ENCODE data around the gene CBX4. TPM values are rescaled to one million over a fixed set of nuclear protein-coding genes. Genes with fewer than 3 reads are reported as not detected.

The CBX4 gene
- total and polyA plus RNA-seq, 9 donors: 6.6 to 14.5 (median 9.6) TPM

DNA sequence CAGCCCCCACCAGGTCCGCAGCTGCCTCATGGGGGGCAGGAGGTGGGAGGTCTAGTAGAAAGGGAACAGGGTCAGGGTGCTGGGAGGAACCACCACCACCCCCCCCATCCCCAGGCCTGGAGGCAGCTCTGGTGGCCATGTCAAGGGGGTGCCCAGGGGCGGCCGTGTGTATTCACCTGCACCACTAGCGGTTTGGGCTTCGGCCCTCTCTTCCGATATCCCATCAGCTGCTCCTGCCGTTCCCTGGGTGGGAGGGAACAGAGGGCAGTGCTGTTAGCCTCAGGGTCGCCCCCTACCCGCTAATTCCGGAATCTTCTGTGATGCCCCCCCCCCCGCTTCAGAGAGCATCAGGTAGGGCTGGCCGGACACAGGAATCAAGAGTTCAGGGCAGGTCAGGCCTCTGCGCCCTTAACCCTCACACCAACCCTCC is 3.8 kb downstream of the CBX4 start:
- peaks cover 64% of the 10 kb centered on the region for H3K4me1 ChIP-seq (ENCODE audit: control insufficient read depth, insufficient read depth, low read length)
- H3K36me3 ChIP-seq (ENCODE audit: control insufficient read depth, insufficient read depth, low read length): peaks cover 17% of the 10 kb centered on the region
- no peak overlapping the region for H3K27ac ChIP-seq (ENCODE audit: low read length)
- WGBS (ENCODE audit: insufficient coverage): 80% methylated on average over 1 of the region's 13 CpGs
- no peaks in the 10 kb centered on the region for H3K9me3 ChIP-seq (replicated peaks; ENCODE audit: control insufficient read depth, low read depth, low read length)
- DNase-seq: no peak
- no peak overlapping the region for H3K4me3 ChIP-seq (ENCODE audit: low read length)
- peaks cover 17% of the 10 kb centered on the region for H3K27me3 ChIP-seq (ENCODE audit: control insufficient read depth, insufficient read depth, low read length)

DNA sequence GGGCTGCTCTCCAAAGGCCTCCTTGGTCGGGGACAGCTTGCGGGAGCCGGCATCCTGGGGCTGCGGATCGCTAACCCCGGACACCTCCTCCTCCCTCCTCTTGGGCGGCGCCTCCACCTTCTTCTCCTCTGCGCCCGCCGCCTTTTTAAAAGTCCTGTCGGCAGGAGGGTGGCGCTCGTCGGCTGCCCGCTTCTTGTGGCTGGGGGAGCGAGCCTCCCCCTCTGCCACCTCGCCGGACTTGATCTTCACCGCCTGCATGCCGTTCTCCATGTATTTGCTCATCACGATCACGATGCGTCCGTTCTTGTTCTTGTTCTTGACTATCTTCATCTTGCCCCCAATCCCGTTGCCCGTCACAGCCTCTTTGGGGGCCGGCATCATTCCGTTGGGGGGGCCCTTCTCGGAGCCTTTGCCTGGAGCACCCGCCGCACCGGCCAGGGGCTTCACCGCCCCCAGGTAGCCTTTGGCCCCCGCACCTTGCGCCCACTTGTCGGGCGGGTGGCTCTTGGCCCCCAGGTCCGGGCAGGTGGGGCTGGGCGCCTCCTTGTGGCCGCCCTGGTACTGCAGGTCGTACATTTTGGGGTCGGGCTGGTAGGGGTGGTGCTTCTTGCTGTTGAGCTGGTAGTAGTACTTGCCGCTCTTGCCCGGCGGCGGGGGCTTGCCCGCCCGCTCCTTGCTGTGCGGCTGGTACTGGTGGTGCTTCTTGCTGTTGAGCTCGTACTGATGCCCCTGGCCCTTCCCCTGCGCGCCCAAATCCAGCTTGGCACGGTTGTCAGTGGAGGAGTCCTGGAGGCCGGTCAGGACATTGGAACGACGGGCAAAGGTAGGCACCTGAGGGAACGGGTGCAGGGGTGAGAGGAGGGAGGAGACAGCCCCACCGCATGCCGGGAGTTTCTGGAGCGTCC is 4.4 kb downstream of the CBX4 start:
- H3K36me3 ChIP-seq (ENCODE audit: control insufficient read depth, insufficient read depth, low read length): peaks cover 17% of the 10 kb centered on the region
- 76% methylated on average over 51 of the region's 61 CpGs for WGBS (ENCODE audit: insufficient coverage)
- DNase-seq: no peak
- H3K27ac ChIP-seq (ENCODE audit: low read length): no peak overlapping the region
- peaks cover 10% of the 10 kb centered on the region for H3K27me3 ChIP-seq (ENCODE audit: control insufficient read depth, insufficient read depth, low read length)
- H3K9me3 ChIP-seq (replicated peaks; ENCODE audit: control insufficient read depth, low read depth, low read length): no peaks in the 10 kb centered on the region
- H3K4me3 ChIP-seq (ENCODE audit: low read length): no peak overlapping the region
- H3K4me1 ChIP-seq (ENCODE audit: control insufficient read depth, insufficient read depth, low read length): peaks cover 60% of the 10 kb centered on the region

DNA sequence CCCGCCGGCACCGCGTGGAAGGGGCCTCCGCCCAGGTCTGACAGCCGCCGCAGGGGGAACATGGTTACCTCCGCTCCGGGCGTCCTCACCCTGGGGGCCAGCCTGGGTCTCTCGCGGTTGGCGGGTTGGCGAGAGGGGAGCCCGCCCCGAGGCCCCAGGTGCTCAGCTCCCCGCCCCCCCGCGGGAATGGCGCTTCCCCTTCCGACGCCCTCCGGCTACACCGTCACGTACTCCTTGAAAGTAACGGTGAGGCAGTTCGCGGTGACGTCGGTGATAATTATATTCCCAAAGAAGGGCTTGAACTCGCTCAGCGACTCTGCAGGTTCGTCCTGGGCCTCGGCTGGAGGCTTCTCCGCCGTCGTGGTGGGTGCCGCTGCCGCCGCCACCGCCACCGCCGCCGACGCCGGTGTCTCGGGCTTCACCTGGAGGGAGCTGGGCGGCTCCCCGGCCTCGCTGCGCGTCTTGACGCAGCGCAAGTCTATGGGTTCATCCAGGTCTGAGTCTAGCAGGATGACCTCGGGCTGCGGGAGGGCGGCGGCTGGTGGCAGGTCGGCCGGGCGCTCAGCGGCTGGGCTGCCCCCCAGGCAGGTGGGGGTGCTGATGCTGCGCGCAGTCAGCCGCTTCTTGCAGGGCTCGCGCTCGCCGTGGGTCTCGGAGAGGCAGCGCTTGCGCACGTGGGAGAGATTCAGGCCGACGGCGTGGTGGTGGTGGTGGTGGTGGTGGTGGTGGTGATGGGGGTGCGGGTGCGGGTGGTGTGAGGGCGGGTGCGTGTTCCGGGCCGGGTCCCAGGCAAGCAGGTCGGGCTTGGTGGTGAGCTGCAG is 5.3 kb downstream of the CBX4 start:
- Histone ChIP-seq H3K4me3 (ENCODE audit: low read length) (no peak overlapping the region), H3K27ac (ENCODE audit: low read length) (no peak overlapping the region), H3K9me3 (replicated peaks; ENCODE audit: control insufficient read depth, low read depth, low read length) (no peaks in the 10 kb centered on the region), H3K36me3 (ENCODE audit: control insufficient read depth, insufficient read depth, low read length) (peaks cover 17% of the 10 kb centered on the region), H3K4me1 (ENCODE audit: control insufficient read depth, insufficient read depth, low read length) (peaks cover 60% of the 10 kb centered on the region), H3K27me3 (ENCODE audit: control insufficient read depth, insufficient read depth, low read length) (peaks cover 7% of the 10 kb centered on the region)
- DNase-seq: no peak
- WGBS (ENCODE audit: insufficient coverage): 79% methylated on average over 73 of the region's 83 CpGs

DNA sequence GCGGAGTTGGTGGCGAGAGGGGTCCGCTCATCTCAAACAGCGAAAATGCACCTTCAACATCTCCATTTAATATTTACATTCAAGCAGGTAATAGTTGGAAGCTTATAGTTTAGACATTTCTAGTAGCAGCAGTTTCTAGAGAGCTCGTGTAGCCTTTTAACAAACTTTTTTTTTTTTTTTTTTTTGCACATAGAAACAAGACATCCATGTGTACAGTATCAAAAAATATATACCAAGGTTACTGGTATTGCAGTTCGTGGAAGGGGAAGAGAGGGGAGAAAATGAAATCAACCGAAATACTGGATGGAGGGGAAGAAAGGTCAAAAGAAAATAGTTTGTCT is 6.2 kb downstream of the CBX4 start:
- peaks cover 17% of the 10 kb centered on the region for H3K36me3 ChIP-seq (ENCODE audit: control insufficient read depth, insufficient read depth, low read length)
- H3K27ac ChIP-seq (ENCODE audit: low read length): no peak overlapping the region
- no peaks in the 10 kb centered on the region for H3K9me3 ChIP-seq (replicated peaks; ENCODE audit: control insufficient read depth, low read depth, low read length)
- H3K4me3 ChIP-seq (ENCODE audit: low read length): no peak overlapping the region
- peaks cover 62% of the 10 kb centered on the region for H3K4me1 ChIP-seq (ENCODE audit: control insufficient read depth, insufficient read depth, low read length)
- H3K27me3 ChIP-seq (ENCODE audit: control insufficient read depth, insufficient read depth, low read length): peaks cover 7% of the 10 kb centered on the region
- DNase-seq: no peak
- WGBS (ENCODE audit: insufficient coverage): no CpG with 5 or more reads among the region's 7 CpGs

DNA sequence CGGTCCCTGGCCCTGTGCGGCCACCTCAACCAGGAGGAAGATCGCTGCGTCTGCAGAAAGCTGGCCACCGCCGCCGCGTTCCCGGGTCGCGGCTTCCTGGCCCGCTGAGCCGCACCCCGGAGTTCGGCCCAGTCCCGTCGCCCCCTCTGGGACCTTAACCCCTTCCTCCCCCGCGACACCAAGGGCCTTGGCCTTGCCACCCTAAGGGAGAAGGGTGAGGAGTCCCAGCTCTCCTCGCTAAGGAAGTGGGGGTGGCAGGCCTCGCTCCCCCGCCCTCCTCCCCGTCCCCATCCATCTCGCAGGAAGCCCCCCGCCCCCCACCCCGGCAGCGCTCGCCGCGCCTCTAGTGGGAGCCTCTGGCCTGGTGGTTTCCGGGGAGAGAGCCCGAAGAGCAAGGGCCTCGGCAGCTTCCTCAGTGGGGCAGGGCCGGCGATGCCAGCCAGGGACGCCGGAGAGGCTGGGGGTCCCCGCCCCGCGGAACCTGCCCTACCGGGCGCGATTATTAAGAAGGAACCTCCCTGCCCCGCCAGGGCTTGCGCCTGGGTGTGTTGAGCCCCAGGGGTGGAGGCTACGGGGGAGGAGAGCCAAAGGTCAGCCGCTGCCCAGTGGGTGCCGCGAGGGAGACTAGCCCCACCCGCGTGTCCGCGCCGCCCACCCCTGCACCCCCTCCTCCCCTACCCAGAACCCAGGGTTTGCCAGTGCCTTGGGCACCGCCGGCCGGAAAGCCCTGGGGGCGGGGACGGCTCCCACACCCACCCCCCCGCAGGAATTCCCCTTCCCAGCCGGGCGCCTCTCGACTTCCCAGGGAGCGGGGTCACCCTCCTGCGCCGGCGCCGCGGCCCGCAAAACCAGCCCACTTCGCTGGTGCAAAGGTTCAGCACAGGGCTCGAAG is 6.8 kb downstream of the CBX4 start:
- H3K27ac ChIP-seq (ENCODE audit: low read length): no peak overlapping the region

DNA sequence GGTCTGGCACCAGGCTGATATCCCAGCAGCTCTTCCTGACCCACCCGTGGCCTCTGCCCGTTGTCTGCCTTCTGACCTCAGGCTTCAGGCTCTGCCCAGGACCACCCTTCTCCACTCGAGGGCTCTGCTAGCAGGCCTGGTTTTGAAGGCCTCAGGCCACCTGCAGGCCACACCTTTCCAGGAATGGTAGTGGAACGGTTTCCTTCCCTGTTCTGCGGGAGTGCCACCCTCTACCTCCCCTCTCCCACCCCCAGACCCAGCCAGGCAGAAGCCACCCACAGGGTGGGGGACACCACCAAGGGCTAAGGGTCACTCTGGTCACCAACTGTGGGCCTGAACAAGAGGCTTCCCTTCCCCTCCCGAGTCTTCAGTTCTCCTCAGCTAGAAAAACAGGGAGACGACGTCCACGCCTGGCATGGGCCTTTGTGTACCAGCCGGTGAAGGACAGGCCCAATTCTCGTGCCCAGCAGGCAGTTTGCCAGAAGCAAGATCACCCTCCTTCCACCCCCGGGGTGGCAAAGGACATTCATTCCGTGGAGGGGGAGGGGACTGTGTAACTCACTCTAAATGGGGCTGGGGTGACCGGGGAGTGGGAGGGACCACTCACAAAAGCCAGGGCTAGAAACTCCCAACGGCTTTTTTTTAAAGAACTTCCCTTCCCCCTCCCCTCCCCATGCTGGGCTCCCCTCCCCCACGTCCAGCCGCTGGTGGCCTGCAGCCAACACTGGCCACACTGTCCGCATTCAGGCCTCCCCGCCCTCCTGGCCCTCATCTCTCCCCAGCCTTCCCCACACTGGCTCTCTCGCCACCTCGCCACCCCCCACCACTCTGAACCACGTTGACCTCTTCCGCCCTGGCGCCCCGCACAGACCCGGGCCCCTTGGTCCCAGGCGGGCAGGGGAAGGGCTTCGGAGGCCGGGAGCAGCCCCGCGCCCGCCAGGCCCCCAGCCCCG is 7.7 kb downstream of the CBX4 start:
- WGBS (ENCODE audit: insufficient coverage): 22% methylated on average over 16 of the region's 33 CpGs
- H3K36me3 ChIP-seq (ENCODE audit: control insufficient read depth, insufficient read depth, low read length): peaks cover 17% of the 10 kb centered on the region

More for the DNA sequence above, 6.8 kb downstream of the CBX4 start:
- DNase-seq: peak; percentile 21
- H3K4me1 ChIP-seq (ENCODE audit: control insufficient read depth, insufficient read depth, low read length): peaks cover 56% of the 10 kb centered on the region
- H3K9me3 ChIP-seq (replicated peaks; ENCODE audit: control insufficient read depth, low read depth, low read length): no peaks in the 10 kb centered on the region
- WGBS (ENCODE audit: insufficient coverage): 31% methylated on average over 30 of the region's 72 CpGs
- H3K27me3 ChIP-seq (ENCODE audit: control insufficient read depth, insufficient read depth, low read length): peaks cover 7% of the 10 kb centered on the region
- peak overlapping the region; percentile 5 for H3K4me3 ChIP-seq (ENCODE audit: low read length)
- peaks cover 17% of the 10 kb centered on the region for H3K36me3 ChIP-seq (ENCODE audit: control insufficient read depth, insufficient read depth, low read length)

DNA sequence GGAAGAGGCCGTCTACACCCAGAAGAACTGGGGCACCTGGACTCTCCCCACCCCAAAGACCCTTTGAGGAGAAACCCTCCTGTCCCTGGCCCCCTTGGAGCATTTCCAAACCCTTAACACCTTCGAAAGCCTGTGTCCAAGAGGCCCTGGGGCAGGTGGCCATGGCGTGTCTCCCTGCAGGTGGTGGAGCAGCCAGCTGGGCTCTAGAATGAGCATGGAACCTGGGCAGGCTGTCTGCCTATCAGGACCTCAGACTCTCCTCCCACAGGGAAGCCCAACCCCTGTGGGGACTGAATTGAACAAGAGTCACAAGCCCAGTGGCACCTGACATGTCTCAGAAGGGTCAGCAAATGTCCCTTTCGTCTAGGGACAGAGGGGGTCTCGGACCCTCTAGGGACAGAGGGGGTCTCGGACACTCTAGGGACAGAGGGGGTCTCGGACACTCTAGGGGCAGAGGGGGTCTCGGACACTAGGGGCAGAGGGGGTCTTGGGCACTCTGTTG is 8.4 kb downstream of the CBX4 start:
- H3K27ac ChIP-seq (ENCODE audit: low read length): no peak overlapping the region
- peaks cover 52% of the 10 kb centered on the region for H3K4me1 ChIP-seq (ENCODE audit: control insufficient read depth, insufficient read depth, low read length)
- H3K9me3 ChIP-seq (replicated peaks; ENCODE audit: control insufficient read depth, low read depth, low read length): no peaks in the 10 kb centered on the region
- no peak for DNase-seq
- WGBS (ENCODE audit: insufficient coverage): 89% methylated on average over 5 of the region's 8 CpGs
- H3K4me3 ChIP-seq (ENCODE audit: low read length): no peak overlapping the region
- H3K27me3 ChIP-seq (ENCODE audit: control insufficient read depth, insufficient read depth, low read length): peaks cover 14% of the 10 kb centered on the region
- peaks cover 13% of the 10 kb centered on the region for H3K36me3 ChIP-seq (ENCODE audit: control insufficient read depth, insufficient read depth, low read length)

More for the DNA sequence above, 7.7 kb downstream of the CBX4 start:
- Histone ChIP-seq H3K4me1 (ENCODE audit: control insufficient read depth, insufficient read depth, low read length) (peaks cover 53% of the 10 kb centered on the region), H3K9me3 (replicated peaks; ENCODE audit: control insufficient read depth, low read depth, low read length) (no peaks in the 10 kb centered on the region), H3K27me3 (ENCODE audit: control insufficient read depth, insufficient read depth, low read length) (peaks cover 9% of the 10 kb centered on the region), H3K4me3 (ENCODE audit: low read length) (no peak overlapping the region), H3K27ac (ENCODE audit: low read length) (no peak overlapping the region)
- DNase-seq: peak; percentile 68

DNA sequence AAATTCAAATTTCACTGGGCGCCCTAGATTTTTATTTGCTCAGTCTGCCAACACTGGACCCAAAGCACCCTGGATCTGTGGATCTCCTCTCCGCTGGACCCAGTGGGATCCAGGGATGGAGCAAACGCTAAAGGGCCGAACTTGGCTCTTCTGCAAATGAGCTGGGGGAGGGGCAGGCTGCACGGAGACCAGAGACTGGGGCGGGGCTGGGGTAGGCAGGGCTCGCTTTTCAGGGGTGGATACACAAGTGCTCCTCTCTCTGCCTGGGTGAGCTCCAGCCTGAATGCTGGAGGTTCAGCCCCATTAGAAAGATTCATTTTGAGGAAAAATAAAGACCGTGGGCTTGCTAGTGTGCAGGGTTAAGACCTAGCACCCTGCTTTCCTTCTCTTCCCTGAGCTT is 8.9 kb downstream of the CBX4 start:
- WGBS (ENCODE audit: insufficient coverage): 33% methylated on average over 7 of the region's 8 CpGs
- DNase-seq: no peak
- Histone ChIP-seq H3K4me3 (ENCODE audit: low read length) (no peak overlapping the region), H3K27me3 (ENCODE audit: control insufficient read depth, insufficient read depth, low read length) (peaks cover 15% of the 10 kb centered on the region), H3K4me1 (ENCODE audit: control insufficient read depth, insufficient read depth, low read length) (peaks cover 48% of the 10 kb centered on the region), H3K9me3 (replicated peaks; ENCODE audit: control insufficient read depth, low read depth, low read length) (no peaks in the 10 kb centered on the region), H3K36me3 (ENCODE audit: control insufficient read depth, insufficient read depth, low read length) (peaks cover 10% of the 10 kb centered on the region), H3K27ac (ENCODE audit: low read length) (no peak overlapping the region)

DNA sequence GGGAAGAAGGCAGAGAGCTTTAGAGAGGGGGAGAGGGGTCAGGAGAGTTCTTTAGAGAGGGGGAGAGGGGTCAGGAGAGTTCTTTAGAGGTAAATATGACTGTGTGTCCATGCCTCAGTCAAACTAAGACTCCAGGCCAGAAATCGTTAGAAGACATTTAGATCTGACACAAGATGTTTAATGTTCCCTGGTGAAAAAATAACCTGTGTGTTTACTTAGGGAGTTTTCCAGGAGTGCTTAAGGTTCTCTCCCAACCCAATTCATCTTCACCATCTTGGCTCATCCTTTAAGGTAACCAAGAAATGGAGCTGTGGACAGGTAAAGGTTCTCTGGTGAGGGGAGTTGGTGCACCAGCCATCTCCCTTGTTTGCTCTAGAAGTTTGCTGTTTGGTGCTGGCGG is 9.8 kb downstream of the CBX4 start:
- WGBS (ENCODE audit: insufficient coverage): no CpG with 5 or more reads among the region's 2 CpGs
- Histone ChIP-seq H3K9me3 (replicated peaks; ENCODE audit: control insufficient read depth, low read depth, low read length) (no peaks in the 10 kb centered on the region), H3K27ac (ENCODE audit: low read length) (no peak overlapping the region), H3K4me3 (ENCODE audit: low read length) (no peak overlapping the region), H3K27me3 (ENCODE audit: control insufficient read depth, insufficient read depth, low read length) (peaks cover 17% of the 10 kb centered on the region), H3K36me3 (ENCODE audit: control insufficient read depth, insufficient read depth, low read length) (peaks cover 1% of the 10 kb centered on the region), H3K4me1 (ENCODE audit: control insufficient read depth, insufficient read depth, low read length) (peaks cover 48% of the 10 kb centered on the region)
- DNase-seq: no peak

Data from muscle of leg (tissue), 11 donors.